HG03558 (cell line): Measurements from ENCODE around the gene UBA5.

Experiments used
- ATAC-seq: cut with Tn5 transposase; IDR thresholded peaks from one replicate; pipeline ENCODE4 v1.9.1; 2021; ENCODE audit warnings: moderate number of reproducible peaks; ENCODE audit not compliant: unreplicated experiment; ENCODE audit errors: extremely low read depth

Gene UBA5

GRCh38 chr3:132710311-132710710, 50.2 kb downstream of the UBA5 start:
- no peak for ATAC-seq

- no peak for ATAC-seq
These were observed 54.0 kb downstream of the UBA5 start for GRCh38 chr3:132713977-132714727.

- no peak for ATAC-seq
These were observed 56.2 kb downstream of the UBA5 start for GRCh38 chr3:132716372-132716771.

- no peak for ATAC-seq
These were observed 60.1 kb downstream of the UBA5 start for GRCh38 chr3:132720228-132720627.

- no peak for ATAC-seq
These were observed 61.5 kb downstream of the UBA5 start for GRCh38 chr3:132721479-132722164.

GRCh38 chr3:132722165-132723023, 62.3 kb downstream of the UBA5 start, which contains the start of gene NPHP3:
Gene NPHP3, minus strand, starts transcription at chr3:132722409. Its CDS starts 54 bp downstream, at chr3:132722355.
- peak; percentile 44 for ATAC-seq

GRCh38 chr3:132723024-132723950, 63.2 kb downstream of the UBA5 start:
- no peak for ATAC-seq

GRCh38 chr3:132726341-132726823, 66.3 kb downstream of the UBA5 start:
- ATAC-seq = no peak
